ENCODE data around the gene CHN1.

Gene CHN1

GRCh38 chr2:174929786-174930185 lies 75.4 kb downstream of the CHN1 start:
- no peak for DNase-seq (ENCODE audit: extremely low read depth in 1 of 2, low read depth in 1 of 2)

- no peak for DNase-seq (ENCODE audit: extremely low read depth in 1 of 2, low read depth in 1 of 2)
Observed at GRCh38 chr2:174925046-174925784, 80.0 kb downstream of the CHN1 start.

- no peak for DNase-seq (ENCODE audit: extremely low read depth in 1 of 2, low read depth in 1 of 2)
Observed at GRCh38 chr2:174924061-174924693, 81.0 kb downstream of the CHN1 start.

GRCh38 chr2:174919947-174920595 lies 85.1 kb downstream of the CHN1 start:
- DNase-seq (ENCODE audit: extremely low read depth in 1 of 2, low read depth in 1 of 2): no peak

- no peak for DNase-seq (ENCODE audit: extremely low read depth in 1 of 2, low read depth in 1 of 2)
Observed at GRCh38 chr2:174918886-174919526, 86.2 kb downstream of the CHN1 start.

- no peak for DNase-seq (ENCODE audit: extremely low read depth in 1 of 2, low read depth in 1 of 2)
Observed at GRCh38 chr2:174916270-174916930, 88.8 kb downstream of the CHN1 start.

- DNase-seq (ENCODE audit: extremely low read depth in 1 of 2, low read depth in 1 of 2): no peak
Observed at GRCh38 chr2:174914853-174915760, 90.1 kb downstream of the CHN1 start.

- DNase-seq (ENCODE audit: extremely low read depth in 1 of 2, low read depth in 1 of 2): no peak
Observed at GRCh38 chr2:174908284-174908683, 96.9 kb downstream of the CHN1 start.

GRCh38 chr2:174903264-174903556 lies 102.0 kb downstream of the CHN1 start:
- DNase-seq (ENCODE audit: extremely low read depth in 1 of 2, low read depth in 1 of 2): no peak

- no peak for DNase-seq (ENCODE audit: extremely low read depth in 1 of 2, low read depth in 1 of 2)
Observed at GRCh38 chr2:174902506-174903263, 102.5 kb downstream of the CHN1 start.

GRCh38 chr2:174901075-174901474 lies 104.1 kb downstream of the CHN1 start:
- DNase-seq (ENCODE audit: extremely low read depth in 1 of 2, low read depth in 1 of 2): no peak

- DNase-seq (ENCODE audit: extremely low read depth in 1 of 2, low read depth in 1 of 2): no peak
Observed at GRCh38 chr2:174897286-174897685, 107.9 kb downstream of the CHN1 start.

GRCh38 chr2:174893018-174893417 lies 112.2 kb downstream of the CHN1 start:
- DNase-seq (ENCODE audit: extremely low read depth in 1 of 2, low read depth in 1 of 2): no peak

GRCh38 chr2:174892546-174892945 lies 112.6 kb downstream of the CHN1 start:
- no peak for DNase-seq (ENCODE audit: extremely low read depth in 1 of 2, low read depth in 1 of 2)

GRCh38 chr2:174888646-174889271 lies 116.4 kb downstream of the CHN1 start:
- DNase-seq (ENCODE audit: extremely low read depth in 1 of 2, low read depth in 1 of 2): no peak

- no peak for DNase-seq (ENCODE audit: extremely low read depth in 1 of 2, low read depth in 1 of 2)
Observed at GRCh38 chr2:174888146-174888545, 117.0 kb downstream of the CHN1 start.

GRCh38 chr2:174882416-174882815 lies 122.8 kb downstream of the CHN1 start:
- no peak for DNase-seq (ENCODE audit: extremely low read depth in 1 of 2, low read depth in 1 of 2)

- no peak for DNase-seq (ENCODE audit: extremely low read depth in 1 of 2, low read depth in 1 of 2)
Observed at GRCh38 chr2:174881678-174882077, 123.5 kb downstream of the CHN1 start.

- no peak for DNase-seq (ENCODE audit: extremely low read depth in 1 of 2, low read depth in 1 of 2)
Observed at GRCh38 chr2:174878537-174879147, 126.5 kb downstream of the CHN1 start.

Data from activated CD8-positive, alpha-beta memory T cell treated with anti-CD3 and anti-CD28 coated beads for 1 hour (primary cell).